HG03457 (cell line): ENCODE data around the gene OR1F1.
"Not testable (repeated sequence)": the region's sequence is repeated elsewhere in the genome, so short reads cannot be mapped to it uniquely, and the experiment has no call there.

ENCODE experiments used
- ATAC-seq: cut with Tn5 transposase; IDR thresholded peaks from one replicate; pipeline ENCODE4 v1.9.1; 2021; ENCODE audit warnings: moderate number of reproducible peaks; ENCODE audit not compliant: unreplicated experiment

OR1F1 gene

GRCh38 chr16:3150346-3151218 is 37.4 kb upstream of the OR1F1 start:
- ATAC-seq: peak; percentile 60

GRCh38 chr16:3152027-3152276 is 36.1 kb upstream of the OR1F1 start:
- ATAC-seq: no peak

- no peak for ATAC-seq
Measured at GRCh38 chr16:3152277-3152990, 35.6 kb upstream of the OR1F1 start.

- no peak for ATAC-seq
Measured at GRCh38 chr16:3152991-3153368, 35.0 kb upstream of the OR1F1 start.

GRCh38 chr16:3155181-3155580 is 32.8 kb upstream of the OR1F1 start:
- no peak for ATAC-seq

GRCh38 chr16:3155972-3156371 is 32.0 kb upstream of the OR1F1 start:
- ATAC-seq: no peak

GRCh38 chr16:3157229-3158025 is 30.6 kb upstream of the OR1F1 start:
- no peak for ATAC-seq

- peak; percentile 15 for ATAC-seq
Measured at GRCh38 chr16:3158026-3158509, 29.9 kb upstream of the OR1F1 start.

- ATAC-seq: peak; percentile 40
Measured at GRCh38 chr16:3158510-3159314, 29.3 kb upstream of the OR1F1 start.

GRCh38 chr16:3161235-3162018 is 26.6 kb upstream of the OR1F1 start:
- ATAC-seq: no peak

GRCh38 chr16:3164121-3164991 is 23.6 kb upstream of the OR1F1 start:
- no peak for ATAC-seq

- ATAC-seq: no peak
Measured at GRCh38 chr16:3165111-3165822, 22.7 kb upstream of the OR1F1 start.

- no peak for ATAC-seq
Measured at GRCh38 chr16:3166505-3166886, 21.5 kb upstream of the OR1F1 start.

- not testable (repeated sequence) for ATAC-seq
Measured at GRCh38 chr16:3168729-3169128, 19.3 kb upstream of the OR1F1 start.

- no peak for ATAC-seq
Measured at GRCh38 chr16:3170440-3171180, 17.4 kb upstream of the OR1F1 start.

- ATAC-seq: no peak
Measured at GRCh38 chr16:3171181-3171854, 16.7 kb upstream of the OR1F1 start.
